Endometrium (tissue), 2 donors: Measurements from ENCODE around the gene MEGF11.

Experiments used
- FAIRE-seq: peaks from 2 replicates; lab custom pipeline; 2012; peaks lifted over from hg19 to GRCh38; lab: Jason Lieb, UNC
- donor health status: control.
- donor health status: control.

Gene MEGF11

GRCh38 chr15:66092053-66093016 lies 161.2 kb downstream of the MEGF11 start:
- FAIRE-seq = no peak

GRCh38 chr15:66089509-66089908 lies 164.0 kb downstream of the MEGF11 start:
- FAIRE-seq = no peak

- FAIRE-seq = no peak
Observed at GRCh38 chr15:66089049-66089448, 164.5 kb downstream of the MEGF11 start.

GRCh38 chr15:66085128-66085527 lies 168.4 kb downstream of the MEGF11 start:
- FAIRE-seq = no peak

GRCh38 chr15:66084704-66085103 lies 168.8 kb downstream of the MEGF11 start:
- FAIRE-seq = no peak

GRCh38 chr15:66080717-66081398 lies 172.7 kb downstream of the MEGF11 start:
- no peak for FAIRE-seq

- FAIRE-seq = no peak
Observed at GRCh38 chr15:66078929-66079275, 174.6 kb downstream of the MEGF11 start.

GRCh38 chr15:66078196-66078928 lies 175.2 kb downstream of the MEGF11 start:
- FAIRE-seq = no peak

GRCh38 chr15:66077320-66077663 lies 176.3 kb downstream of the MEGF11 start:
- no peak for FAIRE-seq

- FAIRE-seq = no peak
Observed at GRCh38 chr15:66076591-66077319, 176.8 kb downstream of the MEGF11 start.

GRCh38 chr15:66075947-66076346 lies 177.6 kb downstream of the MEGF11 start:
- FAIRE-seq = no peak

- no peak for FAIRE-seq
Observed at GRCh38 chr15:66072616-66073361, 180.8 kb downstream of the MEGF11 start.

- no peak for FAIRE-seq
Observed at GRCh38 chr15:66071921-66072295, 181.6 kb downstream of the MEGF11 start.

- no peak for FAIRE-seq
Observed at GRCh38 chr15:66071160-66071920, 182.2 kb downstream of the MEGF11 start.

- FAIRE-seq = no peak
Observed at GRCh38 chr15:66070220-66070934, 183.2 kb downstream of the MEGF11 start.

GRCh38 chr15:66069751-66070150 lies 183.8 kb downstream of the MEGF11 start:
- no peak for FAIRE-seq

- no peak for FAIRE-seq
Observed at GRCh38 chr15:66068801-66069200, 184.7 kb downstream of the MEGF11 start.

GRCh38 chr15:66067687-66068086 lies 185.9 kb downstream of the MEGF11 start:
- FAIRE-seq = no peak

- FAIRE-seq = no peak
Observed at GRCh38 chr15:66066481-66066880, 187.1 kb downstream of the MEGF11 start.

- no peak for FAIRE-seq
Observed at GRCh38 chr15:66066005-66066404, 187.5 kb downstream of the MEGF11 start.
